H1 (cell line): ENCODE data around the gene FOXM1. TPM values are rescaled to one million over a fixed set of nuclear protein-coding genes. Genes with fewer than 3 reads are reported as not detected.

Experiments used
- CTCF ChIA-PET: fragments of 300-600 bp; sonication (Branson Sonifier 250); formaldehyde crosslinking; loops from one replicate; lab custom pipeline; 2021; ENCODE audit not compliant: partially characterized antibody; lab: Charles Lee
- POLR2A ChIA-PET: fragments of 300-600 bp; sonication (Branson Sonifier 250); formaldehyde crosslinking; loops from one replicate; lab custom pipeline; 2021; ENCODE audit warnings: inconsistent platforms; ENCODE audit not compliant: partially characterized antibody; lab: Charles Lee
- DNase-seq, 2 experiments: peaks; one replicate each; pipeline versions ENCODE4 v3.0.0 to v3.0.0-alpha.2; 2010 to 2022; ENCODE audit warnings: low spot score in 2 of 2, low read depth in 1 of 2, mixed read lengths in 1 of 2
- FAIRE-seq: peaks from 2 replicates; lab custom pipeline; 2011; peaks lifted over from hg19 to GRCh38; lab: Jason Lieb, UNC
- H2AFZ ChIP-seq: 2 replicates; pipeline ENCODE4 v1.8.1; 2012; ENCODE audit warnings: low read length, inconsistent platforms
- H2AK5ac ChIP-seq: 2 replicates; pipeline ENCODE4 v1.6.1; 2013; ENCODE audit warnings: low read depth, low read length
- H2BK120ac ChIP-seq: replicated peaks from 2 replicates; pipeline ENCODE3; 2013; ENCODE audit warnings: low read depth, low read length, inconsistent platforms
- H2BK12ac ChIP-seq: 2 replicates; pipeline ENCODE4 v1.6.1; 2013; ENCODE audit warnings: low read depth, low read length
- H2BK15ac ChIP-seq: 2 replicates; pipeline ENCODE4 v1.6.1; 2013; ENCODE audit warnings: low read length
- H2BK20ac ChIP-seq: 2 replicates; pipeline ENCODE4 v1.6.1; 2013; ENCODE audit warnings: low read length
- H2BK5ac ChIP-seq: 2 replicates; pipeline ENCODE4 v1.6.1; 2013; ENCODE audit warnings: low read depth, low read length
- H3K14ac ChIP-seq: 2 replicates; pipeline ENCODE4 v1.6.1; 2013; ENCODE audit warnings: inconsistent platforms; ENCODE audit not compliant: insufficient read length
- H3K18ac ChIP-seq: 2 replicates; pipeline ENCODE4 v1.6.1; 2013; ENCODE audit warnings: low read length; ENCODE audit errors: extremely low read depth
- H3K23ac ChIP-seq: 2 replicates; pipeline ENCODE4 v1.6.1; 2013; ENCODE audit warnings: inconsistent platforms; ENCODE audit not compliant: insufficient read length
- H3K23me2 ChIP-seq: 2 replicates; pipeline ENCODE4 v1.6.1; 2013; ENCODE audit warnings: low read depth, low read length
- H3K27ac ChIP-seq: 2 replicates; pipeline ENCODE4 v1.6.1; 2011; ENCODE audit warnings: low read depth, low read length, inconsistent platforms
- H3K27me3 ChIP-seq, 4 experiments: replicated peaks in 1 of 4; 1 replicate in 1 of 4; 2 replicates in 3 of 4; pipeline versions ENCODE4 v1.6.1 to v1.8.1; 2011 to 2013; ENCODE audit warnings: low read length in 3 of 4, mild to moderate bottlenecking in 3 of 4, inconsistent platforms in 2 of 4, mixed read lengths in 2 of 4, moderate library complexity in 1 of 4; ENCODE audit not compliant: control insufficient read depth in 3 of 4, insufficient read depth in 3 of 4; ENCODE audit errors: extremely low read depth in 1 of 4
- H3K36me3 ChIP-seq, 4 experiments: 2 replicates each; pipeline versions ENCODE4 v1.6.1 to v1.8.1; 2011 to 2013; ENCODE audit warnings: mild to moderate bottlenecking in 4 of 4, low read length in 3 of 4, moderate library complexity in 2 of 4, control low read depth in 1 of 4, inconsistent platforms in 1 of 4; ENCODE audit not compliant: insufficient read depth in 4 of 4, control insufficient read depth in 2 of 4
- H3K4ac ChIP-seq: replicated peaks from 2 replicates; pipeline ENCODE3; 2013; ENCODE audit warnings: low read length, low read depth, mixed read lengths, inconsistent platforms; ENCODE audit not compliant: insufficient read length
- H3K4me1 ChIP-seq, 4 experiments: replicated peaks in 1 of 4; 1 replicate in 1 of 4; 2 replicates in 3 of 4; pipeline versions ENCODE4 v1.6.1 to v1.8.1; 2011 to 2013; ENCODE audit warnings: low read length in 3 of 4, inconsistent platforms in 2 of 4, mixed read lengths in 1 of 4; ENCODE audit not compliant: insufficient read depth in 4 of 4, control insufficient read depth in 3 of 4
- H3K4me2 ChIP-seq, 2 experiments: 2 replicates each; pipeline versions ENCODE4 v1.6.1 to v1.8.1; 2011 to 2013; ENCODE audit warnings: low read depth in 2 of 2, low read length in 2 of 2, control low read depth in 1 of 2, inconsistent platforms in 1 of 2, mild to moderate bottlenecking in 1 of 2; ENCODE audit not compliant: insufficient read depth in 1 of 2
- H3K4me3 ChIP-seq, 4 experiments: fragments of 200-600, 300-600 bp in 1 of 4; sonication (generic), shearing (Covaris generic), sonication (Bioruptor Twin) in 1 of 4; 2 replicates each; pipeline versions ENCODE4 v1.5.1 to v1.8.1; 2011 to 2016; ENCODE audit warnings: low read length in 4 of 4, low read depth in 3 of 4, control low read depth in 2 of 4, inconsistent platforms in 2 of 4, mild to moderate bottlenecking in 2 of 4, mixed read lengths in 1 of 4, moderate library complexity in 1 of 4; ENCODE audit not compliant: insufficient read depth in 2 of 4; ENCODE audit errors: extremely low read depth in 1 of 4
- H3K56ac ChIP-seq: replicated peaks from 2 replicates; pipeline ENCODE3; 2013; ENCODE audit warnings: low read depth, mild to moderate bottlenecking, mixed read lengths, low read length, inconsistent platforms; ENCODE audit not compliant: insufficient read length
- H3K79me1 ChIP-seq: 2 replicates; pipeline ENCODE4 v1.6.1; 2013; ENCODE audit warnings: low read depth, low read length, control low read depth
- H3K79me2 ChIP-seq, 2 experiments: 2 replicates each; pipeline versions ENCODE4 v1.6.1 to v1.8.1; 2012 to 2013; ENCODE audit warnings: low read length in 2 of 2, mild to moderate bottlenecking in 2 of 2, inconsistent platforms in 1 of 2; ENCODE audit not compliant: insufficient read depth in 2 of 2, control insufficient read depth in 1 of 2
- H3K9ac ChIP-seq, 4 experiments: replicated peaks in 1 of 4; 1 replicate in 1 of 4; 2 replicates in 3 of 4; pipeline versions ENCODE4 v1.6.1 to v1.8.1; 2011 to 2013; ENCODE audit warnings: low read depth in 3 of 4, low read length in 3 of 4, control low read depth in 2 of 4, mild to moderate bottlenecking in 2 of 4, moderate library complexity in 2 of 4, inconsistent platforms in 1 of 4; ENCODE audit errors: extremely low read depth in 1 of 4
- H3K9me3 ChIP-seq, 2 experiments: 2 replicates each; pipeline versions ENCODE4 v1.6.1 to v1.8.1; 2012 to 2013; ENCODE audit warnings: mild to moderate bottlenecking in 2 of 2, moderate library complexity in 2 of 2, control low read depth in 1 of 2, inconsistent platforms in 1 of 2, low read depth in 1 of 2, low read length in 1 of 2, mixed read lengths in 1 of 2; ENCODE audit not compliant: insufficient read depth in 2 of 2
- H4K20me1 ChIP-seq, 2 experiments: replicated peaks in 1 of 2; 2 replicates each; pipeline versions ENCODE3 to v1.8.1; 2011 to 2013; ENCODE audit warnings: inconsistent platforms in 2 of 2, low read length in 2 of 2, mild to moderate bottlenecking in 1 of 2; ENCODE audit not compliant: insufficient read depth in 2 of 2, control insufficient read depth in 1 of 2
- H4K5ac ChIP-seq: 2 replicates; pipeline ENCODE4 v1.6.1; 2013; ENCODE audit warnings: low read length, low read depth, mixed read lengths, inconsistent platforms; ENCODE audit not compliant: insufficient read length
- H4K8ac ChIP-seq: 2 replicates; pipeline ENCODE4 v1.8.0; 2013; ENCODE audit warnings: mild to moderate bottlenecking, moderate library complexity, low read length, inconsistent platforms; ENCODE audit not compliant: insufficient read depth; ENCODE audit errors: extremely low read depth
- H4K91ac ChIP-seq: replicated peaks from 2 replicates; pipeline ENCODE3; 2013; ENCODE audit warnings: low read length, mixed read lengths, inconsistent platforms; ENCODE audit not compliant: insufficient read length
- HDAC2 ChIP-seq, 2 experiments: fragments of 300-600 bp in 1 of 2; sonication (generic) in 1 of 2; IDR thresholded peaks; 2 replicates each; pipeline ENCODE4 v1.6.1; 2011 to 2012; ENCODE audit warnings: low read depth in 2 of 2, low read length in 2 of 2, mild to moderate bottlenecking in 2 of 2, moderate library complexity in 2 of 2, borderline replicate concordance in 1 of 2, inconsistent platforms in 1 of 2
- KDM1A ChIP-seq: fragments of 200-600, 300-600 bp; sonication (generic); IDR thresholded peaks from 2 replicates; pipeline ENCODE4 v1.7.1; 2016; ENCODE audit warnings: mild to moderate bottlenecking, low read length, borderline replicate concordance
- TEAD4 ChIP-seq: IDR thresholded peaks from 2 replicates; pipeline ENCODE4 v1.6.1; 2012; ENCODE audit warnings: low read depth, low read length, inconsistent platforms, mixed read lengths
- WGBS, 2 experiments: shearing (Covaris generic) in 1 of 2; methylation state at CpG; one replicate each; pipeline versions ENCODE4 v1.1.6 to v1.1.7; 2013 to 2015; ENCODE audit warnings: low lambda C conversion rate in 2 of 2, mixed read lengths in 2 of 2, inconsistent platforms in 1 of 2, low coverage in 1 of 2, missing lambda C conversion rate in 1 of 2; ENCODE audit not compliant: insufficient replicate concordance in 2 of 2, insufficient coverage in 1 of 2, insufficient read length in 1 of 2; ENCODE audit errors: extremely low coverage in 1 of 2, missing lambda C conversion rate in 1 of 2; 5-methylcytosine and 5-hydroxymethylcytosine counted together
- polyA plus RNA-seq, 7 experiments: library from polyadenylated mRNA; depleted of rRNA in 3 of 7; stranded (reverse) in 5 of 7; unstranded in 2 of 7; fragments of >200 nt in 5 of 7; fragments of 200-250 nt in 2 of 7; gene quantifications; 1 replicate in 5 of 7; 2 replicates in 1 of 7; 4 replicates in 1 of 7; pipeline versions ENCODE4 v1.2.1 to v1.2.3, GENCODE V29; 2011 to 2013; ENCODE audit warnings: missing spikeins in 2 of 7, mixed read lengths in 2 of 7
- total RNA-seq: library from RNA; stranded (reverse); fragmentation: NEBNext Ultra II Directional; extraction: Animal tissue kit (Norgen Biotek cat#: 25700); gene quantifications from 2 replicates; pipeline ENCODE4 v1.2.1, GENCODE V29; 2021

Gene FOXM1
- total and polyA plus RNA-seq, 2 of the 8 experiments (the other 6 are each of a cell fraction or from before 2014, with no cell fraction given) = 58.1 to 121 TPM

DNA sequence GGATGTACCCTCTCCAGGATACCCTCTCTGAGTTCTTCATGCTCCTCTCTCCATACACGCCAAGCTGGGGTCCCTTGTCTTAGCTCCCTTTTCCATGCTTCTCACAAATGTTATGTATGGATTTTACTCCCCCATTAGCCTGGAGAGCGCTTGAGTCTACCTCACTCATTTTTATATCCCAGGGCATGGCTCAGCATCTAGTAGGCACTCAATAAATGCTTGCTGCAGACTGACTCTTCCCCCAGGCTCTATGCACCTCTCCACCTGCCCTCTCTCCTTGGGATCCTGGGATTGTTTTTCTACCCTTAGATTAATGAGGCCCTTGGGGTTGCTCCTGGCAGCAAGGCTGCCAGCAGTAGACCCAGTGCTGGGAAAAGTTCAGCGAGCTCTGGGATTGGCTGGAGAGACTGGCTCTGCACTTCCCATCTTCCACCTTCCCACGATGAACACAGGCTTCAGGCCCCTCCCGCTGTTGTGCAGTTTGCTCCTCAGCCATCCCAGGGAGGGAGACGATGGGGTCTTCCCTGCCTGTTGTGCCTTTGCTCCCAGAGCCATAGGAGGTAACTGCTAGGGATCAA, 44.3 kb downstream of the FOXM1 start:
- Histone ChIP-seq H4K20me1 (no peaks in the 10 kb centered on the region), H3K56ac (no peak overlapping the region), H3K18ac (no peak overlapping the region), H3K79me2 (no peaks in the 10 kb centered on the region), H3K27me3 (no peaks in the 10 kb centered on the region; a peak in 1 of 7 replicates), H3K4me3 (no peak overlapping the region), H3K4me1 (peaks cover 0 to 14% (median 9%) of the 10 kb centered on the region in 4 experiments; a peak in 6 of 7 replicates), H3K9ac (no peak overlapping the region), H4K8ac (no peak overlapping the region), H3K79me1 (no peaks in the 10 kb centered on the region), H3K9me3 (no peaks in the 10 kb centered on the region), H2BK12ac (no peak overlapping the region), H3K36me3 (peaks cover 0 to 4% (median 1%) of the 10 kb centered on the region in 4 experiments; a peak in 2 of 8 replicates), H2BK120ac (no peak overlapping the region), H2AK5ac (no peak overlapping the region), H2AFZ (no peak overlapping the region), H3K23ac (no peak overlapping the region), H3K4me2 (no peak overlapping the region), H2BK5ac (no peak overlapping the region), H3K27ac (no peak overlapping the region), H2BK20ac (no peak overlapping the region), H2BK15ac (no peak overlapping the region), H3K14ac (no peak overlapping the region), H4K5ac (no peak overlapping the region), H3K4ac (no peak overlapping the region), H3K23me2 (no peaks in the 10 kb centered on the region; the same call in 1 of the 2 replicates), H4K91ac (no peak overlapping the region)
- ChIA-PET POLR2A (interaction anchor here (1.2 to 6.3 kb wide), 8 partner anchors 10 to 44 kb away, joined by 3 to 58 read pairs (median 6); partner anchors contain the start of genes FOXM1, RHNO1 and TEX52), CTCF (interaction anchor here (0.7 to 6.9 kb wide), 7 partner anchors 10 to 376 kb away, joined by 3 to 52 read pairs (median 3); no protein-coding TSS in a partner anchor)
- TF ChIP-seq TEAD4 (no peak), HDAC2 (IDR thresholded peaks at IDR 0.05; ENCODE audit: borderline replicate concordance in 1 of 2, low read depth in 2 of 2, low read length in 2 of 2) (no peak), KDM1A (no peak)
- DNase-seq (no peak), FAIRE-seq (no peak)
- 86% methylated on average over 6 of the region's 6 CpGs; no CpG with 5 or more reads in 1 of the 2 experiments for WGBS, 2 experiments
